Tibial nerve (tissue), 4 donors: ENCODE results near the gene SPTSSB. TPM values are rescaled to one million over a fixed set of nuclear protein-coding genes. Genes with fewer than 3 reads are reported as not detected.

Source experiments
- DNase-seq, 2 donors: peaks; one replicate each; pipeline ENCODE4 v3.0.0-alpha.2; 2019; ENCODE audit warnings: low spot score in 2 of 2
- H3K27ac ChIP-seq, 4 donors: fragments of 200-600 bp; sonication (generic) in 3 of 4; one replicate each; pipeline ENCODE4 v1.5.1; 2017 to 2019; ENCODE audit warnings: mild to moderate bottlenecking in 1 of 4
- H3K27me3 ChIP-seq, 2 donors: fragments of 200-600 bp; sonication (generic) in 1 of 2; one replicate each; pipeline versions ENCODE4 v1.5.1 to v1.6.0; 2017 to 2019
- H3K36me3 ChIP-seq, 3 donors: fragments of 200-600 bp; sonication (generic); one replicate each; pipeline ENCODE4 v1.5.1; 2018 to 2019
- H3K4me1 ChIP-seq, 4 donors: fragments of 200-600 bp; sonication (generic) in 3 of 4; one replicate each; pipeline ENCODE4 v1.5.1; 2017 to 2019
- H3K4me3 ChIP-seq, 4 donors: fragments of 200-600 bp; sonication (generic) in 3 of 4; one replicate each; pipeline ENCODE4 v1.5.1; 2017 to 2019; ENCODE audit warnings: mild to moderate bottlenecking in 1 of 4, moderate library complexity in 1 of 4
- H3K9me3 ChIP-seq, 4 donors: fragments of 200-600 bp; sonication (generic) in 3 of 4; one replicate each; pipeline ENCODE4 v1.5.1; 2017 to 2019
- CTCF ChIP-seq, 5 experiments: fragments of 200-600 bp in 3 of 5; fragments of 450-650 bp in 2 of 5; sonication (generic) in 3 of 5; IDR thresholded peaks; one replicate each; pipeline ENCODE4 v1.5.1; 2016 to 2019; ENCODE audit warnings: antibody characterized with exemption in 5 of 5, mild to moderate bottlenecking in 3 of 5, moderate library complexity in 2 of 5
- EP300 ChIP-seq, 2 donors: sonication (generic); formaldehyde crosslinking; IDR thresholded peaks; one replicate each; pipeline ENCODE4 v1.6.1; 2017; ENCODE audit warnings: antibody characterized with exemption in 2 of 2, mild to moderate bottlenecking in 1 of 2
- POLR2A ChIP-seq, 2 donors: fragments of 450-650 bp; IDR thresholded peaks; one replicate each; pipeline ENCODE4 v1.6.1; 2017; ENCODE audit warnings: antibody characterized with exemption in 2 of 2, mild to moderate bottlenecking in 2 of 2, moderate library complexity in 2 of 2
- WGBS, 2 donors: methylation state at CpG; one replicate each; pipeline ENCODE4 v1.1.5; 2018; 5-methylcytosine and 5-hydroxymethylcytosine counted together
- total RNA-seq, 4 donors: library from RNA; depleted of rRNA; stranded (reverse); fragments of >200 nt; gene quantifications; one replicate each; pipeline ENCODE4 v1.1.0, GENCODE V29; 2016

Gene SPTSSB
- total RNA-seq, 4 donors from 2014 or later, result 0.63 TPM; not detected in 3

- no peak for DNase-seq
- Histone ChIP-seq H3K36me3 (no peaks in the 10 kb centered on the region), H3K4me3 (no peak overlapping the region), H3K4me1 (no peaks in the 10 kb centered on the region), H3K9me3 (no peaks in the 10 kb centered on the region), H3K27ac (no peak overlapping the region), H3K27me3 (no peaks in the 10 kb centered on the region)
- no peak for TF ChIP-seq CTCF (IDR thresholded peaks at IDR 0.05)
- 79 to 92% methylated on average over 1 of the region's 1 CpG for WGBS, 2 donors
These were observed 21.5 kb upstream of the SPTSSB start for GRCh38 chr3:161392853-161393252.

- Histone ChIP-seq H3K4me1 (no peaks in the 10 kb centered on the region), H3K36me3 (no peaks in the 10 kb centered on the region), H3K27ac (no peak overlapping the region), H3K4me3 (no peak overlapping the region), H3K27me3 (no peaks in the 10 kb centered on the region), H3K9me3 (no peaks in the 10 kb centered on the region)
- TF ChIP-seq POLR2A (IDR thresholded peaks at IDR 0.05) (no peak), CTCF (IDR thresholded peaks at IDR 0.05) (no peak)
- WGBS, 2 donors, result 50 to 85% methylated on average over 2 of the region's 2 CpGs
- no peak for DNase-seq
These were observed 18.9 kb upstream of the SPTSSB start for GRCh38 chr3:161390200-161390599.

GRCh38 chr3:161389445-161390035, 18.2 kb upstream of the SPTSSB start:
- no peaks in the 10 kb centered on the region for H3K9me3 ChIP-seq
- H3K4me1 ChIP-seq, result no peaks in the 10 kb centered on the region
- no peak overlapping the region for H3K27ac ChIP-seq
- no peaks in the 10 kb centered on the region for H3K36me3 ChIP-seq
- H3K27me3 ChIP-seq, result no peaks in the 10 kb centered on the region
- no peak overlapping the region for H3K4me3 ChIP-seq
- no peak for DNase-seq
- TF ChIP-seq EP300 (IDR thresholded peaks at IDR 0.05) (no peak), POLR2A (IDR thresholded peaks at IDR 0.05) (no peak), CTCF (IDR thresholded peaks at IDR 0.05) (no peak)
- 98% methylated on average over 3 of the region's 3 CpGs for whole genome bisulfite sequencing, 2 donors

GRCh38 chr3:161388855-161389254, 17.5 kb upstream of the SPTSSB start:
- Histone ChIP-seq H3K27ac (no peak overlapping the region), H3K4me1 (no peaks in the 10 kb centered on the region), H3K36me3 (no peaks in the 10 kb centered on the region), H3K27me3 (no peaks in the 10 kb centered on the region), H3K4me3 (no peak overlapping the region), H3K9me3 (no peaks in the 10 kb centered on the region)
- no peak for DNase-seq
- no peak for TF ChIP-seq CTCF (IDR thresholded peaks at IDR 0.05)
- TF ChIP-seq POLR2A (IDR thresholded peaks at IDR 0.05), result no peak
- no peak for TF ChIP-seq EP300 (IDR thresholded peaks at IDR 0.05)

- Histone ChIP-seq H3K36me3 (no peaks in the 10 kb centered on the region), H3K27me3 (no peaks in the 10 kb centered on the region), H3K9me3 (no peaks in the 10 kb centered on the region), H3K4me1 (no peaks in the 10 kb centered on the region), H3K4me3 (no peak overlapping the region), H3K27ac (no peak overlapping the region)
- 50 to 62% methylated on average over 4 of the region's 4 CpGs for WGBS, 2 donors
- no peak for TF ChIP-seq CTCF (IDR thresholded peaks at IDR 0.05)
- no peak for TF ChIP-seq EP300 (IDR thresholded peaks at IDR 0.05)
- no peak for TF ChIP-seq POLR2A (IDR thresholded peaks at IDR 0.05)
- DNase-seq, result no peak
These were observed 15.9 kb upstream of the SPTSSB start for GRCh38 chr3:161386991-161387770.
